CD14-positive monocyte (primary cell): ENCODE results near the gene METTL24. TPM values are rescaled to one million over a fixed set of nuclear protein-coding genes. Genes with fewer than 3 reads are reported as not detected.

ENCODE experiments used
- DNase-seq, 3 donors: peaks; one replicate each; pipeline ENCODE4 v3.0.0-alpha.2; 2011 to 2022
- H2AFZ ChIP-seq: 2 replicates; pipeline ENCODE4 v1.6.0; 2012; ENCODE audit warnings: mild to moderate bottlenecking, low read depth, low read length, inconsistent platforms; ENCODE audit not compliant: insufficient read depth, poor library complexity, severe bottlenecking
- H3K27ac ChIP-seq, 2 donors: 1 replicate in 1 of 2; 2 replicates in 1 of 2; pipeline ENCODE4 v1.5.1; 2012 to 2013; ENCODE audit warnings: low read length in 2 of 2, control low read depth in 1 of 2, inconsistent platforms in 1 of 2, low read depth in 1 of 2, mild to moderate bottlenecking in 1 of 2
- H3K27me3 ChIP-seq, 2 donors: one replicate each; pipeline versions ENCODE4 v1.6.0 to v1.6.1; 2011 to 2013; ENCODE audit warnings: low read length in 2 of 2; ENCODE audit not compliant: control insufficient read depth in 2 of 2, insufficient read depth in 2 of 2
- H3K36me3 ChIP-seq, 2 donors: replicated peaks in 1 of 2; 1 replicate in 1 of 2; 2 replicates in 1 of 2; pipeline versions ENCODE4 v1.5.1 to v1.6.1; 2012 to 2013; ENCODE audit warnings: low read length in 2 of 2, control low read depth in 1 of 2, inconsistent platforms in 1 of 2, mild to moderate bottlenecking in 1 of 2; ENCODE audit not compliant: insufficient read depth in 2 of 2, control insufficient read depth in 1 of 2
- H3K4me1 ChIP-seq, 2 donors: 1 replicate in 1 of 2; 2 replicates in 1 of 2; pipeline versions ENCODE4 v1.5.1 to v1.6.1; 2012 to 2013; ENCODE audit warnings: low read length in 2 of 2, control low read depth in 1 of 2, inconsistent platforms in 1 of 2, mild to moderate bottlenecking in 1 of 2, moderate library complexity in 1 of 2; ENCODE audit not compliant: insufficient read depth in 2 of 2, control insufficient read depth in 1 of 2
- H3K4me2 ChIP-seq: replicated peaks from 2 replicates; pipeline ENCODE3; 2012; ENCODE audit warnings: low read length, moderate library complexity, mild to moderate bottlenecking; ENCODE audit not compliant: poor library complexity, severe bottlenecking; ENCODE audit errors: extremely low read depth
- H3K4me3 ChIP-seq, 3 experiments: fragments of 200-600 bp in 1 of 3; sonication (generic) in 1 of 3; replicated peaks in 1 of 3; 1 replicate in 2 of 3; 2 replicates in 1 of 3; pipeline ENCODE4 v1.5.1; 2011 to 2013; ENCODE audit warnings: low read length in 3 of 3, mild to moderate bottlenecking in 3 of 3, control low read depth in 2 of 3, low read depth in 2 of 3, inconsistent platforms in 1 of 3, moderate library complexity in 1 of 3
- H3K79me2 ChIP-seq: 2 replicates; pipeline ENCODE4 v1.6.0; 2012; ENCODE audit warnings: mild to moderate bottlenecking, control low read depth, inconsistent platforms, low read length, moderate library complexity; ENCODE audit not compliant: insufficient read depth
- H3K9ac ChIP-seq: 2 replicates; pipeline ENCODE4 v1.6.0; 2017; ENCODE audit warnings: low read length, mild to moderate bottlenecking; ENCODE audit not compliant: insufficient read depth, poor library complexity, severe bottlenecking
- H3K9me3 ChIP-seq, 2 donors: replicated peaks in 1 of 2; 1 replicate in 1 of 2; 2 replicates in 1 of 2; pipeline versions ENCODE4 v1.5.1 to v1.6.1; 2012 to 2013; ENCODE audit warnings: low read length in 2 of 2, control low read depth in 1 of 2; ENCODE audit not compliant: control insufficient read depth in 1 of 2, insufficient read depth in 1 of 2
- H4K20me1 ChIP-seq: 2 replicates; pipeline ENCODE4 v1.6.0; 2012; ENCODE audit warnings: mild to moderate bottlenecking, low read length, control low read depth, moderate library complexity; ENCODE audit not compliant: insufficient read depth
- H3K27ac Mint-ChIP-seq, 7 donors: one replicate each; pipeline ENCODE4 v1.8.0; 2020; ENCODE audit warnings: mild to moderate bottlenecking in 7 of 7, mixed read lengths in 7 of 7, moderate library complexity in 6 of 7, inconsistent platforms in 2 of 7
- H3K27me3 Mint-ChIP-seq, 3 donors: one replicate each; pipeline ENCODE4 v1.8.0; 2021 to 2022; ENCODE audit warnings: low read depth in 3 of 3, mild to moderate bottlenecking in 3 of 3, mixed read lengths in 3 of 3, moderate library complexity in 3 of 3, inconsistent platforms in 1 of 3
- H3K36me3 Mint-ChIP-seq, 2 donors: one replicate each; pipeline ENCODE4 v1.8.0; 2020; ENCODE audit warnings: mixed read lengths in 2 of 2, inconsistent platforms in 1 of 2, mild to moderate bottlenecking in 1 of 2
- H3K4me1 Mint-ChIP-seq: one replicate; pipeline ENCODE4 v1.8.0; 2020; ENCODE audit warnings: mild to moderate bottlenecking, mixed read lengths
- H3K4me3 Mint-ChIP-seq, 2 donors: one replicate each; pipeline ENCODE4 v1.8.0; 2020; ENCODE audit warnings: mild to moderate bottlenecking in 2 of 2, mixed read lengths in 2 of 2, moderate library complexity in 1 of 2
- H3K9me3 Mint-ChIP-seq, 7 donors: one replicate each; pipeline ENCODE4 v1.8.0; 2020 to 2022; ENCODE audit warnings: mixed read lengths in 7 of 7, mild to moderate bottlenecking in 6 of 7, moderate library complexity in 6 of 7, inconsistent platforms in 2 of 7
- CTCF ChIP-seq: fragments of 200-600 bp; IDR thresholded peaks from one replicate; pipeline ENCODE4 v1.8.0; 2022; ENCODE audit warnings: antibody characterized with exemption, mild to moderate bottlenecking
- WGBS: methylation state at CpG from one replicate; pipeline ENCODE4 v1.1.5; 2013; ENCODE audit warnings: missing lambda C conversion rate; ENCODE audit not compliant: insufficient coverage; 5-methylcytosine and 5-hydroxymethylcytosine counted together
- intact Hi-C, 2 donors: fragments of 100-400 bp; cut with micrococcal nuclease; formaldehyde crosslinking; loops; one replicate each; pipeline versions ENCODE4 v1.15.0 to v1.15.1; 2023
- polyA plus RNA-seq, 3 donors: library from polyadenylated mRNA; depleted of rRNA in 1 of 3; unstranded in 2 of 3; stranded (reverse) in 1 of 3; fragments of 300-500 nt in 2 of 3; fragments of >200 nt in 1 of 3; fragmentation: Illumina TruSeq in 2 of 3; gene quantifications; 1 replicate in 2 of 3; 2 replicates in 1 of 3; pipeline ENCODE4 v1.2.3, GENCODE V29; 2012 to 2021

METTL24 gene
- polyA plus RNA-seq, 3 donors: not detected

GRCh38 chr6:110319843-110320242 is 38.3 kb downstream of the METTL24 start:
- Histone ChIP-seq H4K20me1 (no peaks in the 10 kb centered on the region), H3K27me3 (no peaks in the 10 kb centered on the region), H3K9me3 (no peaks in the 10 kb centered on the region), H3K27ac (no peak overlapping the region), H3K36me3 (no peaks in the 10 kb centered on the region), H3K4me3 (no peak overlapping the region), H2AFZ (no peak overlapping the region), H3K79me2 (no peaks in the 10 kb centered on the region), H3K4me2 (no peak overlapping the region), H3K4me1 (peaks cover 8 to 11% of the 10 kb centered on the region in 2 donors), H3K9ac (no peak overlapping the region)
- Mint-ChIP-seq H3K27me3 (peaks cover 0 to 2% (median 0%) of the 10 kb centered on the region in 3 donors), H3K4me3 (no peak overlapping the region), H3K36me3 (no peaks in the 10 kb centered on the region), H3K9me3 (peaks cover 0 to 1% (median 0%) of the 10 kb centered on the region in 7 donors), H3K27ac (no peak overlapping the region), H3K4me1 (peaks cover 16% of the 10 kb centered on the region)
- no peak for TF ChIP-seq CTCF
- intact Hi-C loops: no loop called here
- WGBS: no CpG with 5 or more reads among the region's 2 CpGs
- no peak for DNase-seq

- Histone ChIP-seq H3K9ac (no peak overlapping the region), H3K27me3 (no peaks in the 10 kb centered on the region), H3K4me1 (peaks cover 8 to 11% of the 10 kb centered on the region in 2 donors), H3K27ac (no peak overlapping the region), H3K4me2 (no peak overlapping the region), H3K36me3 (no peaks in the 10 kb centered on the region), H4K20me1 (no peaks in the 10 kb centered on the region), H3K9me3 (no peaks in the 10 kb centered on the region), H2AFZ (no peak overlapping the region), H3K4me3 (no peak overlapping the region), H3K79me2 (no peaks in the 10 kb centered on the region)
- Mint-ChIP-seq H3K9me3 (peaks cover 0 to 1% (median 0%) of the 10 kb centered on the region in 7 donors), H3K4me3 (no peak overlapping the region), H3K27me3 (peaks cover 0 to 2% (median 0%) of the 10 kb centered on the region in 3 donors), H3K36me3 (no peaks in the 10 kb centered on the region), H3K4me1 (peaks cover 16% of the 10 kb centered on the region), H3K27ac (no peak overlapping the region)
- WGBS: 100% methylated on average over 1 of the region's 3 CpGs
- DNase-seq: no peak
- no peak for TF ChIP-seq CTCF
- intact Hi-C loops: no loop called here
These were observed 38.8 kb downstream of the METTL24 start for GRCh38 chr6:110319381-110319780.
